Fibroblast of the aortic adventitia (primary cell): ENCODE measurements around the gene FUS. TPM values are rescaled to one million over a fixed set of nuclear protein-coding genes. Genes with fewer than 3 reads are reported as not detected.
"Not testable (repeated sequence)": the region's sequence is repeated elsewhere in the genome, so short reads cannot be mapped to it uniquely, and the experiment has no call there.

Experiments used
- DNase-seq: peaks from one replicate; pipeline ENCODE4 v3.0.0-alpha.2; 2010; ENCODE audit warnings: low read depth
- H3K4me3 ChIP-seq: 2 replicates; pipeline ENCODE4 v1.5.1; 2011; ENCODE audit warnings: low read depth, mild to moderate bottlenecking, control low read depth, low read length, moderate library complexity
- CTCF ChIP-seq: IDR thresholded peaks from 2 replicates; pipeline ENCODE4 v1.5.1; 2011; ENCODE audit warnings: mild to moderate bottlenecking, low read length, control low read depth, inconsistent platforms; ENCODE audit not compliant: insufficient read depth
- total RNA-seq: library from RNA; depleted of rRNA; stranded (reverse); fragments of >200 nt; gene quantifications from 2 replicates; pipeline ENCODE4 v1.2.3, GENCODE V29; 2012; ENCODE audit warnings: low replicate concordance

FUS gene
- total RNA-seq, 1 donor, result 65.3 TPM

- DNase-seq, result peak; percentile 62
- no peak for TF ChIP-seq CTCF
- H3K4me3 ChIP-seq, result no peak overlapping the region
Observed at GRCh38 chr16:31138621-31139578, 41.0 kb upstream of the FUS start.

DNA sequence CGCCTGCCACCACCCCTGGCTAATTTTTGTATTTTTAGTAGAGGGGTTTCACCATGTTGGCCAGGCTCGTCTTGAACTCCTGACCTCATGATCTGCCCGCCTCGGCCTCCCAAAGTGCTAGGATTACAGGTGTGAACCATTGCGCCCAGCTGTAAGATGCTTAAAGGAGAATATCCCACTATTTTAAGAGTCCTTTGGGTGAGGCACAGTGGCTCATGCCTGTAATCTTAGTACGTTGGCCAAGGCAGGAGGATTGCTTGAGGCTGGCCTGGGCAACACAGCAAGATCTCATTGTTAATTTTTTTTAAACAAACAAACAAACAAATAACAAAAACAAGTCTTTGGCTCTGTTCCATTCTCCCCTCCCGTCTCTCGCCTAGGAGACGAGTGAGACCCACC is 38.9 kb upstream of the FUS start:
- peak overlapping the region; percentile 53 for H3K4me3 ChIP-seq
- DNase-seq, result not testable (repeated sequence)

DNA sequence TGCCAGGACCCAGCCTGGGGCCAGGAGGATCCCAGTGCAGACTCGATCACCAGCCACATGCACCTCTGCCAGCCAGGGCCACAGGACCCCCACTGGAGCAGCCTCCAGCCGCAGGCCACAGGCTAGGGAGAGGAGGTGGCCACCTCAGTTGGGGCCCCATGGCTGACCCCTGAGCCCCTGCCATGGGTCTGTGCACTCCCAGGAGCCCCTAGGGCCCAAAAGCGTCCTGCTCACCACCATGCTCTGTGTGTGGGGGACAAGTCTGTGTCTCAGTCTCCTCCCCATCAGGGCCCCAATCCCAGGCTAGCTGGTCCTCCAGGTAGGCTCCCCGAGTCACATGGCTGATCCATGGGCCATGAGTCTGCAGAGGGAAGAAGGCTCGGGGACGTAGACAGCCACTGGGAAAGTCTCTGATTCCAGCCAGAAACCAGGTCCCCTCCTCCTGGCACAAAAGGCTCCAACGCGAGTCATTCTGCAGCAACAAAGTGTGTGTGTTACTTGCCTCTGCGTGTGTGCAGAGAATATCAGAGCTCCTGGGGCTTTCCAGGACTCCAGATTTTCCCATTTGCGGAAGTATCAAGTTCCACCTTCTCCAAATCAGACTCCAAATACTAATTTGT is 38.3 kb upstream of the FUS start:
- no peak for DNase-seq
- H3K4me3 ChIP-seq, result peak overlapping the region; percentile 53

DNA sequence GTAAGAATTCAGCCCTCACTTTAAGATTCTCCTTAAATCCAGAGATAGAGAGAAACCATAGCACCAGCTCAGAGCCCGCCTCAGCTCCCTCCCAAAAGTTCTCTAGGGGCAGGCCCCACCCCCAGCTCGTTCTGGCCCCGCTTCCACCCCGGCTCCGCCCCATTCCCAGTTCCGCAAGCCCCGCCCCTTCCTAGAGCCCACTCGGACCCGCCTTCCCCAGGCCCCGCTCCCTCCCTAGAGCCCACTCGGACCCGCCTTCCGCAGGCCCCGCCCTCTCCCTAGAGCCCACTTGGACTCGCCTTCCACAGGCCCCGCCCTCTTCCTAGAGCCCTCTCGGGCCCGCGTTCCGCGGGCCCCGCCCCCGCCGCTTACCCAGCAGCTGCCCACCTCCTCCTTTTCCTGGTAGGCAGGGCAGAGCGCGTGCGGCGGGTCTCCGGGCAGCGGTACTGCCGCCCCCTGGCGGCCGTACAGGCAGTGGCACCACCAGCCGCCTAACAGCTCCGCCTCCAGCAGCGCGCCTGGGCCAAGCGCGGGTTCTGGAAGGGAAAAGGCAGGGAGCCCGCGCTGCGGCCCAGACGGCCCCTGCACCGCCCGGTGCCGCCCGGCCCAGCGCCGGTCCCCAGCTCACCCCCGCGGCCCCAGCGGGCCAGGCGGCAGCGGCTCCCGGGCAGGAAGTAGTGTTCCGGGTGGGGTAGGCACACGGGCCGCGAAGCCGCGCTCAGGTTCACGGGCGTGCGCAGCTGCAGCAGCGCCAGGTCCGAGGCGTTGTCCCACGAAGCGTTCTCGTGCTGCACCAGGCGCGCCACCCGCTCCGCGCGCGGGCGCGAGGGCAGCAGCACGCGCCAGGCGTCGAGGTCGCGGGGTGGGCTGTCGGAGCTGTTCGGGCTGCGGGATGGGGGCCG is 37.6 kb upstream of the FUS start:
- peak; percentile 89 for TF ChIP-seq CTCF
- H3K4me3 ChIP-seq, result peak overlapping the region; percentile 60
- peak; percentile 98 for DNase-seq

More for the DNA sequence above, 38.3 kb upstream of the FUS start:
- TF ChIP-seq CTCF, result no peak

DNA sequence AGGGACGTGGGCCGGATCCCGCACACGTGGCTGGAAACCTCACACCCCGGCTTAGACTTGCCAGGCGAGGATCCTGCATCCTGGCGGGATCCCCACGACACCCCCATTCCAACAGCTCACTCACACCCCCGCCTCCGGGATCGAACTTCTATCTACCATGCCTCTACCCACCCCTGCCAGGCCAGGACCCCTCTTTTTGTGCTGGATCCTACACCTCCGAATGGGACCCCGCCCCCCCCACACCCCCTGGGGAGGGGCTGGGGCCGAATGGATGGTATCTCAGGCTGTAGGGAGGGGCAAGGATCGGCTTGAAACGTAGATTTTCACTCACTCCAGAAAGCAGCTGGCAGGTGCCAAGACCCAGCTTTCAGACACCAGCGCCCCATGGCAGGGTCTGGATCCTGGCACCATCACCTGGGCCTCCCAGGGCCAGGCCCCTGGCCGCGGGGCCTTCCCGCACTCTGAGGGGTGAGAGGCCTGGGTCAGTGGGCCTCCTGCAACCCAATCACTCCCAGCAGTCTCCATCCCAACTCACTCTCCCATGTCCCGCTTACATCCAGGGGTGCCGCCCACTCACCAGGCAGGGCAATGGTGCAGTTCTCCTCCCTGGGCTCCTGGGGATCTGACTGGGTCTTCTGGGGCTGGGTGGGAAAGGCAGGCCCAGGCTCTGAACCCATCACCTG is 36.8 kb upstream of the FUS start:
- no peak for TF ChIP-seq CTCF
- peak overlapping the region; percentile 60 for H3K4me3 ChIP-seq
- DNase-seq, result no peak

DNA sequence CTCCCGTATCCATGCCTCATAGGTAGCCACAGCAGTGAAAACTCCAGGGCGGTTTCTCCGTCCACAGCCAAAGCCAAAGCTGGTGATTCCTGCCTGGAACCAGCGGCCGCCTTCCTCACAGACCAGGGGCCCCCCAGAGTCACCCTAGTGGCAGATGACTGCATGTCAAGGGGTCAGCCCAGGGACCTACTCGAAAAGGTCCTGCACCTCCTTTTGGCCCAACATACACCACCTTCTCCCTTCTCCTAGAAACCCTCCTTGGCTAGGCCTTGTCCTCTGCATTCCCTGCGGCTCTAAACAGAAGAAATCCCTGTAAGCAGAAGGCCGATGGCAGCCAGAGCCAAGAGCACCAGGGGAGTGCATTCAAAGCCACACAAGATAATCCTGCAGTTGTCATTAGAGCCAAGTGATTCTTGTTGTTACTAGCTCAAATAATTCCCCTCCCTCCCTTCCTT is 36.2 kb upstream of the FUS start:
- no peak for DNase-seq
- no peak overlapping the region for H3K4me3 ChIP-seq
- no peak for TF ChIP-seq CTCF

GRCh38 chr16:31144418-31144817 is 35.5 kb upstream of the FUS start:
- DNase-seq, result peak; percentile 23

More at GRCh38 chr16:31144418-31144817, 35.5 kb upstream of the FUS start:
- H3K4me3 ChIP-seq, result not testable (repeated sequence)
